NCI-H2029 treated with DMSO at 0.1 percent for 48 hours (cell line): Measurements from ENCODE around the gene MAFB.
A peak's percentile ranks its signal among the peaks of the same experiment; 100 is the strongest.
"Not testable (repeated sequence)": the region's sequence is repeated elsewhere in the genome, so short reads cannot be mapped to it uniquely, and the experiment has no call there.

ENCODE experiments used
- DNase-seq: peaks from one replicate; lab custom pipeline; 2025; lab: John Stamatoyannopoulos, UW

MAFB gene

GRCh38 chr20:40689100-40689942, at the start of gene MAFB:
TSS of gene MAFB (minus strand) at chr20:40689236. CDS start at chr20:40688850, 386 bp downstream.
- peak; percentile 82 for DNase-seq

GRCh38 chr20:40736468-40736867, 47.4 kb upstream of the MAFB start:
- not testable (repeated sequence) for DNase-seq

GRCh38 chr20:40728996-40729395, 40.0 kb upstream of the MAFB start:
- no peak for DNase-seq

GRCh38 chr20:40728470-40728869, 39.4 kb upstream of the MAFB start:
- no peak for DNase-seq

- DNase-seq, result no peak
Measured at GRCh38 chr20:40727960-40728359, 38.9 kb upstream of the MAFB start.

GRCh38 chr20:40726776-40727175, 37.7 kb upstream of the MAFB start:
- no peak for DNase-seq

- no peak for DNase-seq
Measured at GRCh38 chr20:40724566-40724965, 35.5 kb upstream of the MAFB start.

GRCh38 chr20:40720826-40721225, 31.8 kb upstream of the MAFB start:
- no peak for DNase-seq

GRCh38 chr20:40720099-40720498, 31.1 kb upstream of the MAFB start:
- no peak for DNase-seq

GRCh38 chr20:40718982-40719729, 30.1 kb upstream of the MAFB start:
- DNase-seq, result no peak

- DNase-seq, result no peak
Measured at GRCh38 chr20:40718214-40718977, 29.4 kb upstream of the MAFB start.

- no peak for DNase-seq
Measured at GRCh38 chr20:40717343-40717865, 28.4 kb upstream of the MAFB start.

GRCh38 chr20:40715491-40715890, 26.5 kb upstream of the MAFB start:
- no peak for DNase-seq

GRCh38 chr20:40714916-40715315, 25.9 kb upstream of the MAFB start:
- no peak for DNase-seq

GRCh38 chr20:40714109-40714508, 25.1 kb upstream of the MAFB start:
- DNase-seq, result no peak

- no peak for DNase-seq
Measured at GRCh38 chr20:40713508-40713907, 24.5 kb upstream of the MAFB start.

GRCh38 chr20:40711079-40711478, 22.0 kb upstream of the MAFB start:
- no peak for DNase-seq

GRCh38 chr20:40710603-40711002, 21.6 kb upstream of the MAFB start:
- DNase-seq, result no peak

- no peak for DNase-seq
Measured at GRCh38 chr20:40706977-40707582, 18.0 kb upstream of the MAFB start.

- DNase-seq, result no peak
Measured at GRCh38 chr20:40705413-40705812, 16.4 kb upstream of the MAFB start.

- no peak for DNase-seq
Measured at GRCh38 chr20:40704828-40705227, 15.8 kb upstream of the MAFB start.
